IPS-20b (cell line): ENCODE results near the gene PROC.

ENCODE experiments used
- H3K27ac ChIP-seq: one replicate; pipeline ENCODE4 v1.5.1; 2013; ENCODE audit warnings: low read length
- H3K27me3 ChIP-seq: 2 replicates; pipeline ENCODE4 v1.6.1; 2013; ENCODE audit warnings: mild to moderate bottlenecking, low read length, inconsistent platforms; ENCODE audit not compliant: insufficient read depth
- H3K36me3 ChIP-seq: 2 replicates; pipeline ENCODE4 v1.6.1; 2013; ENCODE audit warnings: low read depth, mild to moderate bottlenecking, inconsistent platforms, low read length, moderate library complexity; ENCODE audit not compliant: insufficient read depth
- H3K4me1 ChIP-seq: 2 replicates; pipeline ENCODE4 v1.6.1; 2013; ENCODE audit warnings: mild to moderate bottlenecking, control low read depth, inconsistent platforms, low read length, moderate library complexity; ENCODE audit not compliant: insufficient read depth
- H3K4me3 ChIP-seq: 2 replicates; pipeline ENCODE4 v1.5.1; 2013; ENCODE audit warnings: mild to moderate bottlenecking, low read length, inconsistent platforms
- H3K9ac ChIP-seq: 2 replicates; pipeline ENCODE4 v1.6.1; 2013; ENCODE audit warnings: low read depth, mild to moderate bottlenecking, inconsistent platforms, low read length, moderate library complexity
- H3K9me3 ChIP-seq: 2 replicates; pipeline ENCODE4 v1.6.1; 2013; ENCODE audit warnings: mild to moderate bottlenecking, low read depth, low read length, inconsistent platforms; ENCODE audit not compliant: insufficient read depth

The PROC gene

GRCh38 chr2:127455566-127456493 lies 37.6 kb downstream of the PROC start:
- Histone ChIP-seq H3K9me3 (no peaks in the 10 kb centered on the region), H3K36me3 (no peaks in the 10 kb centered on the region), H3K27me3 (no peaks in the 10 kb centered on the region)

DNA sequence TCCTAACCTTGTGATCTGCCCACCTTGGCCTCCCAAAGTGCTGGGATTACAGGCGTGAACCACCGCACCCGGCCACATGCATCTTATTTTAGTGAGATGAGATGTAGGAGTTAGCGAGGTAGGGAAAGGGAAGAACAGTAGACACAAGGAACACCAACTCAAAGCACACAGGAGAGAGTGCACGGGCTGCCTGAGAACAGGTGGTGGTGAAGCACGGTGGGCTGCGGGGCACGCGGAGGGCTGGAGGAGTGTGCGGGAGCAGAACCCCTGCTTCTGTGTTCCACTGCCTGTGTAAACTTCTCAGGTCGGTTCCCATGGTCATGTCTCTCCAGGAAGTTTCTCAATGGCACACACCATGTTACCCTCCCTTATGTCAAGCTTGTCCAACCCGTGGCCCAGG lies 38.7 kb downstream of the PROC start:
- Histone ChIP-seq H3K9me3 (no peaks in the 10 kb centered on the region), H3K27ac (no peak overlapping the region), H3K27me3 (no peaks in the 10 kb centered on the region), H3K36me3 (no peaks in the 10 kb centered on the region), H3K4me1 (peaks cover 3% of the 10 kb centered on the region; the same call in 1 of the 2 replicates), H3K9ac (no peak overlapping the region; the same call in 1 of the 2 replicates), H3K4me3 (no peak overlapping the region)

More at GRCh38 chr2:127455566-127456493, 37.6 kb downstream of the PROC start:
- H3K27ac ChIP-seq, result no peak overlapping the region
- H3K4me3 ChIP-seq, result peak overlapping the region; percentile 41; the same call in 1 of the 2 replicates
- H3K9ac ChIP-seq, result no peak overlapping the region
- peaks cover 3% of the 10 kb centered on the region; the same call in 1 of the 2 replicates for H3K4me1 ChIP-seq

DNA sequence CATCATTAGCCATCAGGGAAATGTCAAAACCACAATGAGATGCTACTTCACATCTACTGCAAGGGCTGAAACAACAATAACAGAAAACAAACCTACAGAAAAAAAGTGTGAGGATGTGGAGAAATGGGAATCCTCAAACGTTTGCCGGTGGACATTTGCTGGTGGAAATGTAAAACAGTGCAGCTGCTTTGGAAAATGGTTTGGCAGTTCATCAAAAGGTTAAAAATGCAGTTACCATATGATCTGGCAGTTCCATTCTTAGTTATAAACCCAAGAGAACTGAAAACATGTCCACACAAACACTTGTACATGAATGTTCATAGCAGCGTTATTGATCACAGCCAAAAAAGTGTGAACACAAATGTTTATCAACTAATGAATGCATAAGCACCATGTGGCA lies 44.2 kb downstream of the PROC start:
- Histone ChIP-seq H3K27ac (no peak overlapping the region), H3K36me3 (no peaks in the 10 kb centered on the region), H3K4me1 (peaks cover 3% of the 10 kb centered on the region; the same call in 1 of the 2 replicates), H3K9me3 (no peaks in the 10 kb centered on the region), H3K9ac (no peak overlapping the region), H3K27me3 (no peaks in the 10 kb centered on the region), H3K4me3 (no peak overlapping the region)

- H3K36me3 ChIP-seq, result no peaks in the 10 kb centered on the region
- H3K9me3 ChIP-seq, result no peaks in the 10 kb centered on the region
- no peak overlapping the region for H3K27ac ChIP-seq
- peak overlapping the region; percentile 9; the same call in 1 of the 2 replicates for H3K9ac ChIP-seq
- no peak overlapping the region for H3K4me3 ChIP-seq
- no peaks in the 10 kb centered on the region for H3K27me3 ChIP-seq
- H3K4me1 ChIP-seq, result peaks cover 3% of the 10 kb centered on the region; the same call in 1 of the 2 replicates
Observed at GRCh38 chr2:127463155-127463991, 45.1 kb downstream of the PROC start.

- no peaks in the 10 kb centered on the region for H3K9me3 ChIP-seq
- H3K36me3 ChIP-seq, result 0 out of 2 replicates have a peak, but pooled peaks cover 5% of the 10 kb centered on the region
- peaks cover 3% of the 10 kb centered on the region; the same call in 1 of the 2 replicates for H3K4me1 ChIP-seq
- no peak overlapping the region for H3K4me3 ChIP-seq
- H3K27ac ChIP-seq, result no peak overlapping the region
- H3K9ac ChIP-seq, result no peak overlapping the region
- H3K27me3 ChIP-seq, result no peaks in the 10 kb centered on the region
Observed at GRCh38 chr2:127464470-127465257, 46.4 kb downstream of the PROC start.

GRCh38 chr2:127465258-127465657 lies 47.0 kb downstream of the PROC start:
- Histone ChIP-seq H3K4me1 (peaks cover 3% of the 10 kb centered on the region; the same call in 1 of the 2 replicates), H3K27ac (no peak overlapping the region), H3K9ac (no peak overlapping the region), H3K9me3 (no peaks in the 10 kb centered on the region), H3K4me3 (no peak overlapping the region), H3K36me3 (0 out of 2 replicates have a peak, but pooled peaks cover 9% of the 10 kb centered on the region), H3K27me3 (no peaks in the 10 kb centered on the region)

DNA sequence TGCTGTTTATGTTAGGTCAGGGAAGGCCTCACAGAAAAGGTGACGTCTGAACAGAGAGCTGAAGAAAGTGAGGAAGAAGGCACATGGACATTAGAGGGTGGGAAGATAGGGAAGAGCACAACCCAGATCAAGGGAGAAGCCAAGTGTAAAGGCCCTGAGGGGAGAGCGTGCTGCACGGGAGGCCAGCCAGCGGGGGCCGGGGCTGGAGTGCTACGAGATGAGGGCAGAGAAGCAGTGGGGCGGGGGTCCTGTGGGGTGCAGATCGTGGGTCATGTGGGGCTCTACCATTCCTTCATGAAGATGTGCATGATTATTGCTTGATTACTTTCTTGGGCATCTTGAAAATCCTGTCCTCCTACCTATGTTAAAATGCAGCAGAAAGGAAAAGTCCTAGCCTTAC lies 50.8 kb downstream of the PROC start:
- Histone ChIP-seq H3K36me3 (0 out of 2 replicates have a peak, but pooled peaks cover 9% of the 10 kb centered on the region), H3K4me3 (no peak overlapping the region), H3K4me1 (peaks cover 3% of the 10 kb centered on the region; the same call in 1 of the 2 replicates), H3K27ac (no peak overlapping the region), H3K9ac (no peak overlapping the region), H3K9me3 (no peaks in the 10 kb centered on the region), H3K27me3 (no peaks in the 10 kb centered on the region)

DNA sequence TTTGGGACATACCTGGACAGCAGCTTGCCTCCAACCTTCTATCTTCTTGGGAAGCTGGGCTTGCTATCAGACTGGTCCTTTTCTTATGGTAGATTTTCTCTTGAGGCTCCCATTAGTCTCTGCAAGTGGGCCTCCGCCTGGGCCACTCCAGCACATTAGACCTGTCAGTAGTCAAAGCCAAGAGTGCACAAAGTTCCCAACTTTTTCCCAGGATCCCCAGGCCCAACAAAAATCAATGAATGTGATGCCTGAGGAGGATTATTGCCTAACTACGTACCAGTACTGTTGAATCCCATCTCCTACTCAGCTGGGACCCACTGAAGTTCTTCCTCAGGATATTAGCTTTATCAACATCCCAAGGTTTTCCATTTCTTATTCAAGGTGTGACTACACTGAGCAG lies 51.7 kb downstream of the PROC start:
- H3K27ac ChIP-seq, result no peak overlapping the region
- 0 out of 2 replicates have a peak, but pooled peaks cover 9% of the 10 kb centered on the region for H3K36me3 ChIP-seq
- no peaks in the 10 kb centered on the region; the same call in 1 of the 2 replicates for H3K4me1 ChIP-seq
- no peaks in the 10 kb centered on the region for H3K27me3 ChIP-seq
- no peak overlapping the region for H3K4me3 ChIP-seq
- no peaks in the 10 kb centered on the region for H3K9me3 ChIP-seq
- H3K9ac ChIP-seq, result no peak overlapping the region

DNA sequence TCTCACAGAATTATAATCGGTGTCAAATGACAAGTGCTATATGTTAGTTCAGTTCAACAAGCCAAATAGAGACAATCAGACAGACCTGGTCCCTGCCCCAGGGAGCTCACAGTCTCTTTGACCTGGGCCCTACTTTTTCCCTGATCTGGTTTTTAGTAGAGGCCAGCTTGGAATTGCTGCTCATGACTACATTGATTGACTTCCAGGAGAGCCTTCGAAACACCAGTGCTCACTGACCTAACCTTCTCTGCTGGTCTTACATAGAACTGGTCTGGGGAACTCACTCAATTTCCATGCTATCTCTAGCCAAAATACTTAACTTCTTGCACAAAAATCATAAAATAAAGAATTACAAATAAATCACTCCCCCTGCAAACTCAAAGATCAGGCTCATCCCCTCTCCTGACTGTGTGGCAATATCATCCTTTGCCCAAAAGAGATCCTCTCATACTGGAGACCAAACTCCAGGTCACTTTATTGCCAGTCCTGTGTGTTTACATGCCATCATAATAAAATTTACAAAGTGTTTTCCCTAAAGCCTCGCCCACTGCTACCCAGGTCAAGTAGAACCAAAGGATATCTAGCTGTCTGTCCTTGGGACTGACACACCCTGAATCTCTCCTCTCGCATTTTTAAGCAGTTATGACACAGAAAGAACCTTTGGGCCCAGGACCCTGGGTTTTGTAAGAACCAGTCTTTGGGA lies 53.2 kb downstream of the PROC start:
- Histone ChIP-seq H3K27me3 (no peaks in the 10 kb centered on the region), H3K9ac (no peak overlapping the region), H3K4me1 (no peaks in the 10 kb centered on the region), H3K9me3 (no peaks in the 10 kb centered on the region; the same call in 1 of the 2 replicates), H3K27ac (no peak overlapping the region), H3K4me3 (no peak overlapping the region), H3K36me3 (0 out of 2 replicates have a peak, but pooled peaks cover 9% of the 10 kb centered on the region)

- Histone ChIP-seq H3K27ac (no peak overlapping the region), H3K36me3 (0 out of 2 replicates have a peak, but pooled peaks cover 9% of the 10 kb centered on the region), H3K9ac (no peak overlapping the region), H3K27me3 (no peaks in the 10 kb centered on the region), H3K4me3 (no peak overlapping the region), H3K4me1 (no peaks in the 10 kb centered on the region), H3K9me3 (no peaks in the 10 kb centered on the region; the same call in 1 of the 2 replicates)
Observed at GRCh38 chr2:127472268-127472667, 54.0 kb downstream of the PROC start.
